Osteocyte (in vitro differentiated cells): ENCODE results near the gene AHCY. TPM values are rescaled to one million over a fixed set of nuclear protein-coding genes. Genes with fewer than 3 reads are reported as not detected.

Source experiments
- DNase-seq: peaks from one replicate; pipeline ENCODE4 v3.0.0; 2021; ENCODE audit warnings: mixed read lengths; ENCODE audit not compliant: unreplicated experiment; ENCODE audit errors: extremely low spot score
- H3K27ac Mint-ChIP-seq: one replicate; pipeline ENCODE4 v1.8.0; 2021; ENCODE audit warnings: mild to moderate bottlenecking, mixed read lengths; ENCODE audit not compliant: unreplicated experiment
- H3K27me3 Mint-ChIP-seq: one replicate; pipeline ENCODE4 v1.8.0; 2021; ENCODE audit warnings: mixed read lengths; ENCODE audit not compliant: unreplicated experiment
- H3K36me3 Mint-ChIP-seq: one replicate; pipeline ENCODE4 v1.8.0; 2021; ENCODE audit warnings: mixed read lengths; ENCODE audit not compliant: unreplicated experiment
- H3K4me1 Mint-ChIP-seq: one replicate; pipeline ENCODE4 v1.8.0; 2021; ENCODE audit warnings: mixed read lengths; ENCODE audit not compliant: unreplicated experiment
- H3K4me3 Mint-ChIP-seq: one replicate; pipeline ENCODE4 v1.8.0; 2021; ENCODE audit warnings: mild to moderate bottlenecking, moderate library complexity, mixed read lengths; ENCODE audit not compliant: unreplicated experiment
- H3K9me3 Mint-ChIP-seq: one replicate; pipeline ENCODE4 v1.8.0; 2021; ENCODE audit warnings: mixed read lengths; ENCODE audit not compliant: unreplicated experiment
- total RNA-seq: library from RNA; stranded (reverse); gene quantifications from 2 replicates; pipeline ENCODE4 v1.2.1, GENCODE V29; 2021
- TF ChIP-seq, protein P1 (sequence below): fragments of 200-600 bp; sonication (generic); IDR thresholded peaks from 2 replicates; pipeline ENCODE4 v1.5.0; 2021; ENCODE audit warnings: antibody characterized with exemption, mild to moderate bottlenecking, moderate library complexity

The AHCY gene
- total RNA-seq, 1 donor from 2014 or later: 110 TPM

DNA sequence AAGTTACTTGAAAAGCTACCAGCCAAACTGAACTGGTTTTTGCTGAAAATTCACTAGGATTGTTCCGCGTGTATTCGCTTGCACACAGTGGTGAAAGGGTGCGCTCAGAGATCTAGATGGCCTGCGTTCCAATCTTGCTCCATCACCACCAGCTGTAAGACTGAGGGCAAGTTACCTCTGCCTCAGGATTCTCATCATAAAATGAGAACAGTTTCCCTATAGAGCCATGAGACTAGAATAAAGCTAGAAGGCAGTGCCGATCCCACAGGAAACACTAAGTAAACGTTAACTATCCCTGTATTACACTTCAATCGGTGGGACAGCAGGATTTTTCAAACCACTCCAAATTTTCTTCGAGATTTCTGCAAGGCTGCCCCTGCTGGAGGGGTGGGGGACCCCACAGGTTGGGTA is 838 bp downstream of the AHCY start:
- Mint-ChIP-seq H3K4me1 (peaks cover 3% of the 10 kb centered on the region), H3K4me3 (peak overlapping the region; percentile 88)
- DNase-seq: no peak

DNA sequence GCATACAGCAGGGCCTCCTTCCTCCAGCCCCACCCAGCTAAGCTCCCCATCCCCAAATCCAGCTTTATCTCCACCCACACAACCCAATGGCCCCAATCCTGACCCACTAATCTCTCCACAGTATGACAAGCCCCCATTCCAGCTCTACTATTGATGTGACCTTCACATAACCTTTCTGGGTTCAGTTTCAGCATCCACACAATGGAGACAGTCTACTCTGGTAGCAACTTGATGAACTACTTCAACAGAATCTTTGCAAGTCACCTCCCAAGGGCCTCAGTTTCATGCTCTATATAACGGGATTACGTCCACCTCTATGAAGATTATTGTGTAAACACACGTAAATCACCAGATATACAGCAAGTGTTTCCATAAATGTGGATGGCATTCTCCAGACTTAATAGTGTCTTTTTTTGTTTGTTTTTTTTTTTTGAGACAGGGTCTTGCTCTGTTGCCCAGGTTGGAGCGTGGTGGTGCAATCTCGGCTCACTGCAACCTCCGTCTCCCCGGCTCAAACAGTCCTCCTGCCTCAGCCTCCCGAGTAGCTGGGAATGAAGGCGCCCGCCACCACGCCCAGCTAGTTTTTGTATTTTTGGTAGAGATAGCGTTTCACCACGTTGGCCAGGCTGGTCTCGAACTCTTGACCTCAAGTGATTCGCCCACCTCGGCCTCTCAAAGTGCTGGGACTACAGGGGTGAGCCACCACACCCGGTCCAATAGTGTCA is 1.4 kb downstream of the AHCY start:
- H3K4me3 Mint-ChIP-seq: peak overlapping the region; percentile 88
- no peaks in the 10 kb centered on the region for H3K9me3 Mint-ChIP-seq
- no peaks in the 10 kb centered on the region for H3K27me3 Mint-ChIP-seq
- H3K27ac Mint-ChIP-seq: peak overlapping the region; percentile 90
- TF ChIP-seq, protein P1, sequence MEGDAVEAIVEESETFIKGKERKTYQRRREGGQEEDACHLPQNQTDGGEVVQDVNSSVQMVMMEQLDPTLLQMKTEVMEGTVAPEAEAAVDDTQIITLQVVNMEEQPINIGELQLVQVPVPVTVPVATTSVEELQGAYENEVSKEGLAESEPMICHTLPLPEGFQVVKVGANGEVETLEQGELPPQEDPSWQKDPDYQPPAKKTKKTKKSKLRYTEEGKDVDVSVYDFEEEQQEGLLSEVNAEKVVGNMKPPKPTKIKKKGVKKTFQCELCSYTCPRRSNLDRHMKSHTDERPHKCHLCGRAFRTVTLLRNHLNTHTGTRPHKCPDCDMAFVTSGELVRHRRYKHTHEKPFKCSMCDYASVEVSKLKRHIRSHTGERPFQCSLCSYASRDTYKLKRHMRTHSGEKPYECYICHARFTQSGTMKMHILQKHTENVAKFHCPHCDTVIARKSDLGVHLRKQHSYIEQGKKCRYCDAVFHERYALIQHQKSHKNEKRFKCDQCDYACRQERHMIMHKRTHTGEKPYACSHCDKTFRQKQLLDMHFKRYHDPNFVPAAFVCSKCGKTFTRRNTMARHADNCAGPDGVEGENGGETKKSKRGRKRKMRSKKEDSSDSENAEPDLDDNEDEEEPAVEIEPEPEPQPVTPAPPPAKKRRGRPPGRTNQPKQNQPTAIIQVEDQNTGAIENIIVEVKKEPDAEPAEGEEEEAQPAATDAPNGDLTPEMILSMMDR: no peak
- H3K4me1 Mint-ChIP-seq: peaks cover 3% of the 10 kb centered on the region
- no peak for DNase-seq
- H3K36me3 Mint-ChIP-seq: no peaks in the 10 kb centered on the region

More for the DNA sequence above, 838 bp downstream of the AHCY start:
- Mint-ChIP-seq H3K9me3 (no peaks in the 10 kb centered on the region), H3K27ac (peak overlapping the region; percentile 90), H3K36me3 (no peaks in the 10 kb centered on the region), H3K27me3 (no peaks in the 10 kb centered on the region)
- TF ChIP-seq, protein P1: peak; percentile 32

DNA sequence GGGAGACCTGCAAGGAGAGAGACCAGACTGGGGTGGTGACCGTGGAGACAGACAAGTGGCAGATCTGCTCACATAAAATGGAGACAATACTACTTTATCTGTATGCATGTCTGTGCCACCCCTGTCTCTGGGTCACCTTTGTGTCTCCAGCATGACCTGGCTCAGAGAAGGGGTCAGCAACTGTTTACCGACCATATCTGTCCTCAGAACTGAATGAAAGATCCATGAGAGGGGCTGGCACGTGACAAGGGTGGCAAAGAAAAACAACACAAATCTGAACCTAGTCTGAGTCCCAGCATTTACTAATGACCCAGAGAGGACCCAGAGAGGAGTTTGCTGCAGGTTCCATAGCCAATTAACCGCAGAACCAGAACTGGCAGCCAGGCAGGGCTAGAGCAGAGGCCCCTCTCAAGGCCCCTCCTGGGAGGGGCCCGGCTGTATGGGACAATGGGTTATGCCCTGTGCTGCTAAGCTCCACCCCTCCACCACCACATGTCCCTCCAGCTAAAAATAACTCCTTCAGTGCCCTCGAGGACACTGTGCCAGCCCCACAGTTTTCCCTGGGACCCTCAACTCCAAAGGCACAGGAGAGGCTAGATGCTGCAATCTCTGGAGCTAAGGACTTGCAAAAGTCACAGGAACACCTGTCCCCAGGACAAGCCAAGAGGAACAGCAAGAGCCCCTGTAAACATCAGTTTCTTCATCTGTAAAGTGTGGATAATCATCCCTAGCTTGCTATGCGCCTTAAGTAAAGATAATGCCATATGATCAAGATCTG is 2.2 kb downstream of the AHCY start:
- Mint-ChIP-seq H3K9me3 (no peaks in the 10 kb centered on the region), H3K4me1 (peaks cover 3% of the 10 kb centered on the region), H3K27ac (peak overlapping the region; percentile 14), H3K27me3 (no peaks in the 10 kb centered on the region), H3K4me3 (peak overlapping the region; percentile 88), H3K36me3 (no peaks in the 10 kb centered on the region)
- DNase-seq: no peak
- TF ChIP-seq, protein P1: no peak

DNA sequence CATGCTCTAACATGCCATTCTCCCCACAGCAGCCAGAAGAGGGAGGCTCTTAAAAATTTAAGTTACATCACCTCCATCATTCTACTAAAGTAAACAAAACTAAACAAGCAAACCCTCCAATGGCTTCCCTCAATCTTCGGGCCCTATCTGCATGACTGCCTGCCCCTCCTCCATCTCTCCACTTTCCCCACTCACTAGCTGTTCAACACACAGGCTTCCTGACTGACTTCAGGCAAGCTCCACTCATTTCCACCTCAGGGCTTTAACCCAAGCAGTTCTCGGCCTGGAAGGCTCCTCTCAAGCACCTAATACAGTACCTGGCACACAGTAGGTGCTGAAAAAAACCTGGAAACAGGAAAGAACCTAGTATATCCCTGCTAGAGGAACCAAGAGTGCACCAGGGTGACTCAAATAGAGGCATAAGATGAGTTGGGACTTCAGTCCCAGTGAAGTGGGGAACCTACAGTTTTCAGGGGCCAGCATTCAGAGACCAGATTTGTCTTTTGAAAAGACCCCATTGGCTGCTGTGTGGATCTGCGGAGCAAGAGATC is 2.8 kb downstream of the AHCY start:
- H3K36me3 Mint-ChIP-seq: no peaks in the 10 kb centered on the region
- no peak overlapping the region for H3K27ac Mint-ChIP-seq
- DNase-seq: no peak
- H3K4me3 Mint-ChIP-seq: no peak overlapping the region
- no peaks in the 10 kb centered on the region for H3K27me3 Mint-ChIP-seq
- TF ChIP-seq, protein P1: no peak
- H3K4me1 Mint-ChIP-seq: peaks cover 3% of the 10 kb centered on the region
- H3K9me3 Mint-ChIP-seq: no peaks in the 10 kb centered on the region
